SK-N-SH (cell line): ENCODE measurements around the gene TMEM200B. TPM values are rescaled to one million over a fixed set of nuclear protein-coding genes. Genes with fewer than 3 reads are reported as not detected.

Experiments used
- CTCF ChIA-PET: fragments of 300-600, 350-600 bp; formaldehyde crosslinking; extraction: SDS; loops from one replicate; lab custom pipeline; 2021; lab: Yijun Ruan, JAX
- POLR2A ChIA-PET: fragments of 350-600 bp; sonication (Branson Sonifier 250); formaldehyde crosslinking; extraction: SDS; loops from one replicate; lab custom pipeline; 2020; ENCODE audit warnings: antibody characterized with exemption, inconsistent platforms; lab: Yijun Ruan, JAX
- DNase-seq: peaks from one replicate; pipeline ENCODE4 v3.0.0; 2012
- H2AFZ ChIP-seq: fragments of 200-600 bp; sonication (generic); 2 replicates; pipeline ENCODE4 v1.8.1; 2016; ENCODE audit warnings: antibody characterized with exemption, mild to moderate bottlenecking, low read depth
- H3F3A ChIP-seq: fragments of 200-600 bp; sonication (generic); replicated peaks from 2 replicates; pipeline ENCODE3; 2016; ENCODE audit warnings: antibody characterized with exemption, mild to moderate bottlenecking; ENCODE audit not compliant: insufficient read depth
- H3K27ac ChIP-seq, 2 experiments: fragments of 200-500 bp in 1 of 2; fragments of 200-600 bp in 1 of 2; sonication (Bioruptor generic) in 1 of 2; sonication (generic), shearing (Covaris generic) in 1 of 2; 2 replicates each; pipeline versions ENCODE4 v1.5.1 to v1.6.1; 2014 to 2016; ENCODE audit warnings: low read depth in 2 of 2, inconsistent platforms in 1 of 2, low read length in 1 of 2, mild to moderate bottlenecking in 1 of 2, mixed read lengths in 1 of 2
- H3K27me3 ChIP-seq: fragments of 200-600 bp; sonication (generic), shearing (Covaris generic); 2 replicates; pipeline ENCODE4 v1.6.1; 2016; ENCODE audit warnings: mixed run types; ENCODE audit not compliant: insufficient read depth
- H3K36me3 ChIP-seq, 2 experiments: fragments of 200-500 bp in 1 of 2; fragments of 200-600 bp in 1 of 2; sonication (Bioruptor generic) in 1 of 2; sonication (generic) in 1 of 2; replicated peaks in 1 of 2; 2 replicates each; pipeline versions ENCODE3 to v1.5.1; 2014 to 2016; ENCODE audit warnings: low read length in 1 of 2, mild to moderate bottlenecking in 1 of 2; ENCODE audit not compliant: insufficient read depth in 2 of 2, control insufficient read depth in 1 of 2
- H3K4me1 ChIP-seq, 2 experiments: fragments of 200-500 bp in 1 of 2; fragments of 200-600 bp in 1 of 2; sonication (Bioruptor generic) in 1 of 2; sonication (generic), shearing (Covaris generic) in 1 of 2; 2 replicates each; pipeline versions ENCODE4 v1.5.1 to v1.6.1; 2014 to 2016; ENCODE audit warnings: low read depth in 1 of 2, low read length in 1 of 2, mixed run types in 1 of 2; ENCODE audit not compliant: insufficient read depth in 2 of 2, control insufficient read depth in 1 of 2
- H3K4me2 ChIP-seq: fragments of 200-600 bp; sonication (generic), shearing (Covaris generic); 2 replicates; pipeline ENCODE4 v1.6.1; 2017; ENCODE audit warnings: mixed run types
- H3K4me3 ChIP-seq, 2 experiments: fragments of 200-500 bp in 1 of 2; fragments of 200-600 bp in 1 of 2; sonication (Bioruptor generic) in 1 of 2; sonication (generic), shearing (Covaris generic) in 1 of 2; 2 replicates each; pipeline versions ENCODE4 v1.5.1 to v1.8.1; 2014 to 2016; ENCODE audit warnings: low read depth in 2 of 2, inconsistent platforms in 1 of 2, low read length in 1 of 2, mild to moderate bottlenecking in 1 of 2, mixed read lengths in 1 of 2, moderate library complexity in 1 of 2
- H3K79me2 ChIP-seq: fragments of 200-600 bp; sonication (generic); 2 replicates; pipeline ENCODE4 v1.8.1; 2017; ENCODE audit warnings: mild to moderate bottlenecking; ENCODE audit not compliant: insufficient read depth
- H3K9ac ChIP-seq: fragments of 200-600 bp; sonication (generic); 2 replicates; pipeline ENCODE4 v1.6.1; 2017; ENCODE audit warnings: mixed run types
- H3K9me2 ChIP-seq: fragments of 200-600 bp; sonication (generic); 2 replicates; pipeline ENCODE4 v1.6.1; 2017; ENCODE audit warnings: mixed run types
- H3K9me3 ChIP-seq: fragments of 200-600 bp; sonication (generic); 2 replicates; pipeline ENCODE4 v1.6.1; 2017; ENCODE audit warnings: mixed run types, mild to moderate bottlenecking, moderate library complexity
- H4K20me1 ChIP-seq: fragments of 200-600 bp; sonication (generic); 2 replicates; pipeline ENCODE4 v1.6.1; 2017; ENCODE audit warnings: mild to moderate bottlenecking, mixed run types; ENCODE audit not compliant: insufficient read depth
- ELF1 ChIP-seq: IDR thresholded peaks from 2 replicates; pipeline ENCODE4 v1.4.0; 2012
- EZH2phosphoT487 ChIP-seq: fragments of 200-600 bp; sonication (generic); IDR thresholded peaks from 2 replicates; pipeline ENCODE4 v1.6.1; 2017; ENCODE audit warnings: low read depth, mixed run types, mild to moderate bottlenecking, antibody characterized with exemption, moderate library complexity, borderline replicate concordance
- FOXJ3 ChIP-seq: sonication (generic); formaldehyde crosslinking; IDR thresholded peaks from 2 replicates; pipeline ENCODE4 v1.5.1; 2020; ENCODE audit warnings: mild to moderate bottlenecking, missing genetic modification reagents
- FOXM1 ChIP-seq: IDR thresholded peaks from 2 replicates; pipeline ENCODE4 v1.4.0; 2012; ENCODE audit warnings: low read depth, mild to moderate bottlenecking
- GATA2 ChIP-seq: sonication (generic); formaldehyde crosslinking; IDR thresholded peaks from 2 replicates; pipeline ENCODE4 v1.5.0; 2020; ENCODE audit warnings: mild to moderate bottlenecking, missing genetic modification reagents
- IRF3 ChIP-seq: fragments of 150-350 bp; IDR thresholded peaks from 2 replicates; pipeline ENCODE4 v1.6.1; 2016; ENCODE audit warnings: mild to moderate bottlenecking, low read depth, low read length
- MEF2A ChIP-seq: IDR thresholded peaks from 2 replicates; pipeline ENCODE4 v1.4.0; 2012; ENCODE audit warnings: low read depth, borderline replicate concordance
- MXI1 ChIP-seq: IDR thresholded peaks from 2 replicates; pipeline ENCODE4 v1.6.1; 2012; ENCODE audit warnings: mild to moderate bottlenecking, low read depth, low read length, improper control_type of control experiment
- NFIC ChIP-seq: IDR thresholded peaks from 2 replicates; pipeline ENCODE4 v1.4.0; 2012; ENCODE audit warnings: borderline replicate concordance
- POLR2AphosphoS5 ChIP-seq: IDR thresholded peaks from 2 replicates; pipeline ENCODE4 v1.6.1; 2012; ENCODE audit warnings: low read depth, low read length
- RAD21 ChIP-seq: IDR thresholded peaks from 2 replicates; pipeline ENCODE4 v1.6.1; 2012; ENCODE audit warnings: mild to moderate bottlenecking, low read length
- RCOR1 ChIP-seq: fragments of 150-350 bp; IDR thresholded peaks from 2 replicates; pipeline ENCODE4 v1.6.1; 2017; ENCODE audit warnings: antibody characterized with exemption, low read length
- RFX5 ChIP-seq: IDR thresholded peaks from 2 replicates; pipeline ENCODE4 v1.6.1; 2012; ENCODE audit warnings: mild to moderate bottlenecking, improper control_type of control experiment, low read length
- SIN3A ChIP-seq: IDR thresholded peaks from 2 replicates; pipeline ENCODE4 v1.6.1; 2012; ENCODE audit warnings: low read depth, mild to moderate bottlenecking, low read length, moderate library complexity, borderline replicate concordance
- SMC3 ChIP-seq: IDR thresholded peaks from 2 replicates; pipeline ENCODE4 v1.6.1; 2012; ENCODE audit warnings: low read depth, low read length, improper control_type of control experiment
- TAF1 ChIP-seq: IDR thresholded peaks from 2 replicates; pipeline ENCODE4 v1.6.1; 2012; ENCODE audit warnings: low read depth, mild to moderate bottlenecking, low read length, moderate library complexity, borderline replicate concordance
- TCF12 ChIP-seq: IDR thresholded peaks from 2 replicates; pipeline ENCODE4 v1.4.0; 2012
- YY1 ChIP-seq: IDR thresholded peaks from 2 replicates; pipeline ENCODE4 v1.4.0; 2012; ENCODE audit warnings: low read depth, mild to moderate bottlenecking
- WGBS: methylation state at CpG from one replicate; pipeline ENCODE4 v1.1.6; 2017; ENCODE audit warnings: low lambda C conversion rate; 5-methylcytosine and 5-hydroxymethylcytosine counted together
- polyA plus RNA-seq, 3 experiments: library from polyadenylated mRNA; depleted of rRNA; stranded (reverse); fragments of >200 nt; gene quantifications; 2 replicates each; pipeline ENCODE4 v1.2.3, GENCODE V29; 2012
- TF ChIP-seq, protein P1 (sequence below): IDR thresholded peaks from 2 replicates; pipeline ENCODE4 v1.6.1; 2012; ENCODE audit warnings: mild to moderate bottlenecking, low read depth, low read length, moderate library complexity
- TF ChIP-seq, protein P2 (sequence below): IDR thresholded peaks from 2 replicates; pipeline ENCODE4 v1.4.0; 2012; ENCODE audit warnings: low read depth
- TF ChIP-seq, protein P3 (sequence below): IDR thresholded peaks from 2 replicates; pipeline ENCODE4 v1.4.0; 2012; ENCODE audit warnings: low read depth, borderline replicate concordance
- TF ChIP-seq, protein P4 (sequence below): fragments of 200-600 bp; sonication (generic); IDR thresholded peaks from 2 replicates; pipeline ENCODE4 v1.6.1; 2017; ENCODE audit warnings: antibody characterized with exemption, mild to moderate bottlenecking, moderate library complexity

Gene TMEM200B
- polyA plus RNA-seq, 1 of the 3 experiments (the other 2 are of a cell fraction): 1.5 TPM

GRCh38 chr1:29167904-29168303, 44.2 kb upstream of the TMEM200B start (continued):
- TF ChIP-seq, protein P1, sequence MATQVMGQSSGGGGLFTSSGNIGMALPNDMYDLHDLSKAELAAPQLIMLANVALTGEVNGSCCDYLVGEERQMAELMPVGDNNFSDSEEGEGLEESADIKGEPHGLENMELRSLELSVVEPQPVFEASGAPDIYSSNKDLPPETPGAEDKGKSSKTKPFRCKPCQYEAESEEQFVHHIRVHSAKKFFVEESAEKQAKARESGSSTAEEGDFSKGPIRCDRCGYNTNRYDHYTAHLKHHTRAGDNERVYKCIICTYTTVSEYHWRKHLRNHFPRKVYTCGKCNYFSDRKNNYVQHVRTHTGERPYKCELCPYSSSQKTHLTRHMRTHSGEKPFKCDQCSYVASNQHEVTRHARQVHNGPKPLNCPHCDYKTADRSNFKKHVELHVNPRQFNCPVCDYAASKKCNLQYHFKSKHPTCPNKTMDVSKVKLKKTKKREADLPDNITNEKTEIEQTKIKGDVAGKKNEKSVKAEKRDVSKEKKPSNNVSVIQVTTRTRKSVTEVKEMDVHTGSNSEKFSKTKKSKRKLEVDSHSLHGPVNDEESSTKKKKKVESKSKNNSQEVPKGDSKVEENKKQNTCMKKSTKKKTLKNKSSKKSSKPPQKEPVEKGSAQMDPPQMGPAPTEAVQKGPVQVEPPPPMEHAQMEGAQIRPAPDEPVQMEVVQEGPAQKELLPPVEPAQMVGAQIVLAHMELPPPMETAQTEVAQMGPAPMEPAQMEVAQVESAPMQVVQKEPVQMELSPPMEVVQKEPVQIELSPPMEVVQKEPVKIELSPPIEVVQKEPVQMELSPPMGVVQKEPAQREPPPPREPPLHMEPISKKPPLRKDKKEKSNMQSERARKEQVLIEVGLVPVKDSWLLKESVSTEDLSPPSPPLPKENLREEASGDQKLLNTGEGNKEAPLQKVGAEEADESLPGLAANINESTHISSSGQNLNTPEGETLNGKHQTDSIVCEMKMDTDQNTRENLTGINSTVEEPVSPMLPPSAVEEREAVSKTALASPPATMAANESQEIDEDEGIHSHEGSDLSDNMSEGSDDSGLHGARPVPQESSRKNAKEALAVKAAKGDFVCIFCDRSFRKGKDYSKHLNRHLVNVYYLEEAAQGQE: no peak
- TF ChIP-seq MEF2A (no peak), EZH2phosphoT487 (no peak), ELF1 (no peak), TCF12 (no peak), FOXJ3 (CRISPR knock-in tag) (no peak), POLR2AphosphoS5 (no peak), TAF1 (no peak), SIN3A (no peak), RAD21 (no peak), RFX5 (no peak), NFIC (no peak), MXI1 (no peak)
- TF ChIP-seq, protein P2, sequence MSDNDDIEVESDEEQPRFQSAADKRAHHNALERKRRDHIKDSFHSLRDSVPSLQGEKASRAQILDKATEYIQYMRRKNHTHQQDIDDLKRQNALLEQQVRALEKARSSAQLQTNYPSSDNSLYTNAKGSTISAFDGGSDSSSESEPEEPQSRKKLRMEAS: no peak
- TF ChIP-seq, protein P3, sequence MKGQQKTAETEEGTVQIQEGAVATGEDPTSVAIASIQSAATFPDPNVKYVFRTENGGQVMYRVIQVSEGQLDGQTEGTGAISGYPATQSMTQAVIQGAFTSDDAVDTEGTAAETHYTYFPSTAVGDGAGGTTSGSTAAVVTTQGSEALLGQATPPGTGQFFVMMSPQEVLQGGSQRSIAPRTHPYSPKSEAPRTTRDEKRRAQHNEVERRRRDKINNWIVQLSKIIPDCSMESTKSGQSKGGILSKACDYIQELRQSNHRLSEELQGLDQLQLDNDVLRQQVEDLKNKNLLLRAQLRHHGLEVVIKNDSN: no peak
- TF ChIP-seq, all 33 proteins: peak for 0

DNA sequence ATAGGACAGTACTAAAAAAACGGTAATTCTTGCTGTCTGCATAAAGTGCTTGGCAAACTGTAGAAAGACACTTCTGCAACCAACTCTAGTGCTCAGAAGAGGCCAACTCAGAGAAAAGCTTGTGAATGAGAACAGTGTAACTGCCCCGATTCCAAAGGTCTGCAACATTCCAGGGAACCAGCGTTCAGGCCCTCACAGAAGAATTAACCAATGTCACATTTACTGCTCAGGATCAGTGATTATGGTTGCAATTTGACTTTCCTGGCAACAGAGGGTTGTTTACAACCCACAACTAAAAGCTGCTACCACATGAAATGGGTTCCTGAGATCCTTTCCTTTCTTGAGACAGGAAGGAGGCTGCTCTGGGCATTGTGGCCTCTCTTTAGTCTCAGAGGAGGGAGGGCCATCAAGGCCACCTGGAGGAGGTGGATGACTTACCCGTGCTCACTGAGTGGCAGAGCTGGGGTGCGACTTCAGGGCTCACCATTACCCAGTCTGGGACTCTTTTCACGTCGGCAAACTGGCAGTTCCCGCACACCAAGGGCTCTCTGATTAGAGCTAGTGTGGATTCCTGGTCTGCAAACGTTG, 42.7 kb upstream of the TMEM200B start:
- H4K20me1 ChIP-seq: peaks cover 97% of the 10 kb centered on the region
- H3K4me1 ChIP-seq: peaks cover 8 to 17% of the 10 kb centered on the region in 2 experiments; a peak in 3 of 4 replicates
- TF ChIP-seq, protein P4, sequence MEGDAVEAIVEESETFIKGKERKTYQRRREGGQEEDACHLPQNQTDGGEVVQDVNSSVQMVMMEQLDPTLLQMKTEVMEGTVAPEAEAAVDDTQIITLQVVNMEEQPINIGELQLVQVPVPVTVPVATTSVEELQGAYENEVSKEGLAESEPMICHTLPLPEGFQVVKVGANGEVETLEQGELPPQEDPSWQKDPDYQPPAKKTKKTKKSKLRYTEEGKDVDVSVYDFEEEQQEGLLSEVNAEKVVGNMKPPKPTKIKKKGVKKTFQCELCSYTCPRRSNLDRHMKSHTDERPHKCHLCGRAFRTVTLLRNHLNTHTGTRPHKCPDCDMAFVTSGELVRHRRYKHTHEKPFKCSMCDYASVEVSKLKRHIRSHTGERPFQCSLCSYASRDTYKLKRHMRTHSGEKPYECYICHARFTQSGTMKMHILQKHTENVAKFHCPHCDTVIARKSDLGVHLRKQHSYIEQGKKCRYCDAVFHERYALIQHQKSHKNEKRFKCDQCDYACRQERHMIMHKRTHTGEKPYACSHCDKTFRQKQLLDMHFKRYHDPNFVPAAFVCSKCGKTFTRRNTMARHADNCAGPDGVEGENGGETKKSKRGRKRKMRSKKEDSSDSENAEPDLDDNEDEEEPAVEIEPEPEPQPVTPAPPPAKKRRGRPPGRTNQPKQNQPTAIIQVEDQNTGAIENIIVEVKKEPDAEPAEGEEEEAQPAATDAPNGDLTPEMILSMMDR: no peak
- TF ChIP-seq GATA2 (no peak), RCOR1 (no peak), MXI1 (no peak), EZH2phosphoT487 (no peak), FOXM1 (no peak), YY1 (no peak), SMC3 (no peak), IRF3 (no peak)

More for the DNA sequence above, 42.7 kb upstream of the TMEM200B start:
- no peaks in the 10 kb centered on the region for H3K27me3 ChIP-seq
- DNase-seq: no peak
- no peak overlapping the region for H3K9ac ChIP-seq
- CTCF ChIA-PET: interaction anchor here (0.7 to 1.5 kb wide), 6 partner anchors 12 to 45 kb away, joined by 3 to 5 read pairs (median 4); partner anchors contain the start of gene SRSF4
- H3K79me2 ChIP-seq: peaks cover 100% of the 10 kb centered on the region
- H3K36me3 ChIP-seq: peaks cover 61 to 64% of the 10 kb centered on the region in 2 experiments
- 96% methylated on average over 4 of the region's 9 CpGs for WGBS
- no peaks in the 10 kb centered on the region for H3K9me3 ChIP-seq
- H2AFZ ChIP-seq: no peak overlapping the region
- POLR2A ChIA-PET: interaction anchor here (1.0 to 2.7 kb wide), 2 partner anchors 15 to 127 kb away, joined by 3 to 14 read pairs; partner anchors contain the start of gene SRSF4
- H3K9me2 ChIP-seq: no peaks in the 10 kb centered on the region
- no peak overlapping the region; a peak in 1 of 4 replicates for H3K27ac ChIP-seq
- H3F3A ChIP-seq: peaks cover 8% of the 10 kb centered on the region
- H3K4me2 ChIP-seq: no peak overlapping the region
- H3K4me3 ChIP-seq: no peak overlapping the region
